H1 (cell line): ENCODE results near the gene KATNAL1. TPM values are rescaled to one million over a fixed set of nuclear protein-coding genes. Genes with fewer than 3 reads are reported as not detected.

ENCODE experiments used
- ASH2L ChIP-seq: fragments of 200-600, 300-600 bp; sonication (generic); IDR thresholded peaks from one replicate; pipeline ENCODE4 v1.7.1; 2017; ENCODE audit warnings: low read length
- EZH2 ChIP-seq: fragments of 200-600 bp; sonication (generic); IDR thresholded peaks from 2 replicates; pipeline ENCODE4 v1.7.1; 2012; ENCODE audit warnings: low read depth, mild to moderate bottlenecking, moderate library complexity, low read length, inconsistent platforms; ENCODE audit not compliant: severe bottlenecking
- MAFK ChIP-seq: IDR thresholded peaks from 2 replicates; pipeline ENCODE4 v1.6.1; 2012; ENCODE audit warnings: low read depth, mild to moderate bottlenecking, improper control_type of control experiment, low read length
- RXRA ChIP-seq: IDR thresholded peaks from 2 replicates; pipeline ENCODE4 v1.6.1; 2011; ENCODE audit warnings: low read depth, mild to moderate bottlenecking, low read length, moderate library complexity; ENCODE audit not compliant: insufficient read depth
- polyA plus RNA-seq, 7 experiments: library from polyadenylated mRNA; depleted of rRNA in 3 of 7; stranded (reverse) in 5 of 7; unstranded in 2 of 7; fragments of >200 nt in 5 of 7; fragments of 200-250 nt in 2 of 7; gene quantifications; 1 replicate in 5 of 7; 2 replicates in 1 of 7; 4 replicates in 1 of 7; pipeline versions ENCODE4 v1.2.1 to v1.2.3, GENCODE V29; 2011 to 2013; ENCODE audit warnings: missing spikeins in 2 of 7, mixed read lengths in 2 of 7
- total RNA-seq: library from RNA; stranded (reverse); fragmentation: NEBNext Ultra II Directional; extraction: Animal tissue kit (Norgen Biotek cat#: 25700); gene quantifications from 2 replicates; pipeline ENCODE4 v1.2.1, GENCODE V29; 2021

KATNAL1 gene
- total and polyA plus RNA-seq, 2 of the 8 experiments (the other 6 are each of a cell fraction or from before 2014, with no cell fraction given): 4.0 to 13.2 TPM

GRCh38 chr13:30338952-30339351 lies 31.6 kb upstream of the KATNAL1 start (continued):
- no peak for TF ChIP-seq ASH2L
- no peak for TF ChIP-seq RXRA
- no peak for TF ChIP-seq MAFK
- TF ChIP-seq EZH2: no peak
